Suppressor macrophage (primary cell): Measurements from ENCODE around the gene ALG2.

Experiments used
- DNase-seq, 4 experiments: peaks; one replicate each; pipeline ENCODE4 v3.0.0-alpha.2; 2020 to 2022

ALG2 gene

DNA sequence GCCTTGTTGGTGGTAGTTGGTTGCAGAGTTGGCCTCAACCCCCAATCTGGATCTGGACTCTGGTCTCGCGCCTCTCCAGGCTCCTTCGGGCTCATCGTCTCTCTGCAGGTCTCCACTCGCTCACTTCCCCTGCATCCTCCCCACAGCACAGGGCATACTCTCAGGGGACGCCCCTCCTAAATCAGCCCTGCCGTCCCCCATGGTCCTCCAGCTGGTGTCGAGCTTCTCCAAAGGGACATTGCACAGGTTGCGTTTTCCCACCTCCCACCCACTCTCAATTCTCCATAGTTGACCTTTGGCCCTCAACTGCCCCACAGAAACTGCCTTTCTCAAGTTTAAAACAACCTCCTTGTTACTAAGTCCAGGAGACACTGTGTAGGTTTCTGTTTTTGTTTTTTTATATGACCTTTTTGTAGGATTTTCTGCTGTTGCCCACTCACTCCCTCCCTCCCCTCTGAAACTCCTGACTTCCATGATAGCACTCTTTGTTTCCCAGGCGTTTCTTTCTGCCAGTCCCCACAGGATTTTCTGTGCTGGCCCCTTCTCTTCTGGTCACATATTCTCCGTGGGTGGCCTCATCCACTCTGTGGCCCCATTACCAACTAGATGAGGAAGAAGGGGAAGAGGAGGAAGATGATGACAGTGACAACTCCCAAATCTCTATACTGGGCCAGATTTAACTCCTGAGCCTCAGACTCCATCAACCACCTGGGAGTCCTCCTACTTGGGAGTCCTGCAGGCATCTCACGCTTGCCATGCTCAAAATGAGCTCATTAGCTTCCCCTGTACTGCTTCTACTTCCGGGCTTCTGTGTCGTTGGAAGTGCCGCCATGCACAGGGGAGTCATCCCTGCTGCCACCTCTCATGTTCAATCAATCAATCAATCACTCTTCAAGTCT lies 50.3 kb downstream of the ALG2 start:
- no peak for DNase-seq

DNA sequence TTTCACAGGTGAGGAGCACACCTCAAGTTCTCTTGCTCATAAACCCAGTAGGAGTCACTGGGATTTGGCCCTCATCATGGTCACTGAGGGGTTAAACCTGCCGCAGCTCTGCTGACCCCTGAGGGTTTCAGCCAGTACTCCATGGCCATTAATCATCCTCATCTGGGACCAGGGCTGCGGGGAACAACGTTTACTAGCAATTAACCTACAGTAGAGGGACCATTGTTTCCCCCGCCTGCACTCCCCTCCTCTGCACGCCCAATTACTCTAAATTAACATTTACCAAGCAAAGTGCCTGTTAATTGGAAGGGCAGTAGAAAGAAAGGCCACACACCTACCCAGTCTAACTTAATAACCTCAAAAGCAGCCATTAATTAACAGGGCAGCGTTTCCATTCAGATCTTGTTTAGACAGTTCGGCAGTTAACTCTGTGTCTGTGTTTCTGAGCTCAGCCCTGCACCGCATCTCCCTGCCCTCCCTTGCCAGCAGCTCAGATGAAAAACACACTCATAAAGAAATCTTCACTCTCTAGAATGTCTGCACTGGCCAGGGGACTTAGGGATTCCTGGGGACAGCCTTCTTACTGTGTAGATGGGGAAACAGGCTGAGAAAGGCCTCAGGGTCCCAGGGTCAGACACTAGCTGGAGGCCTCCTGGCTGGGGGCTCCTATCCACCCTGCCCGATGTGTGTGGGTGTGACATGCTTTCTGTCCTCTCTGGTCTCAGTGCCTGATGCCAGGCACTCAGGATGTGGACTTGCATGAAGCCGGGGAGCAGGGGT lies 51.6 kb downstream of the ALG2 start:
- no peak for DNase-seq

DNA sequence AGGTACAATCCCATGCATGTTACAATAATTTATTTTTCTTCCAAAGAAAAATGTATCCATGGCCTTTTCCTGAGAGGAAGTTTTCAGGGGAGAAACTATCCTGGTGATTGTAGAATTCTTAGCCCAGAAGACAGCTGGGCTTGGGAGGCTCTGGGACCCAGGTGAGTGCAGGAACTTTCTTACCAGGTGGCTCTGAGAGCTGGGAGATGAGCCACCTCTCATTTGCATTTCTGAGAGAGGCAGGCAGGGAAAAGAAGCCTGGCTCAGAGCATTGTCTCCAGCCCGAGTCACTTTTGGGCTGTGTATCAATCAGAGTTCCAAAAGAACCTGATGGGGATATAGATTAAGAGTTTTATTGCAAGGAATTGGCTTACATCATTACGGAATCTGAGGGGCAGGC lies 52.7 kb downstream of the ALG2 start:
- DNase-seq: no peak

- no peak for DNase-seq
Observed at GRCh38 chr9:99167694-99168093, 54.0 kb downstream of the ALG2 start.

DNA sequence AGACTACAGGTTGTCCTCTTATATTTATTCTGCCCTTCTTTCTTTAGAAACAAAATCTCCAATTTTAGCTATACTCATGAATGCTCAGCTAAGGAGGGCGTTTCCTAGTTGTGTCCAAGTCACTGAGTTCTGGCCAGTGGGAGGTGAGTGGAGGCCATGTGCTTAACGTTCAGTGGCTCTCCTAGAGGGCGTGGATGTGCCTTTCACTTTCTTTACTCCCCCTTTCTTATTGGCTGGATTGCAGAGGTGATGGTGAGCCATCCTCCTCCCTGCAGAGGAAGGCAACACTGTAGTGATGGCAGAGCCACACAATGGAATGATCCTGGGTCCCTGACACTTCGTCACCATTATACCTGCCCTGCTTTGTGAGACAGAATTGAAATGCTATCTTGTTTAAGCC lies 54.6 kb downstream of the ALG2 start:
- DNase-seq: no peak
